ENCODE measurements around the gene CYSLTR1.

GRCh38 chrX:78377186-78377585 is 49.8 kb upstream of the CYSLTR1 start:
- no peak for TF ChIP-seq CTCF (IDR thresholded peaks at IDR 0.05)
- TF ChIP-seq POLR2A (IDR thresholded peaks at IDR 0.05) = no peak
- TF ChIP-seq POLR2AphosphoS5 (IDR thresholded peaks at IDR 0.05; ENCODE audit: insufficient read depth in 1 of 2, low read depth in 1 of 2) = no peak
